Measurements from ENCODE around the gene C3orf49. TPM values are rescaled to one million over a fixed set of nuclear protein-coding genes. Genes with fewer than 3 reads are reported as not detected.

Gene C3orf49, protein sequence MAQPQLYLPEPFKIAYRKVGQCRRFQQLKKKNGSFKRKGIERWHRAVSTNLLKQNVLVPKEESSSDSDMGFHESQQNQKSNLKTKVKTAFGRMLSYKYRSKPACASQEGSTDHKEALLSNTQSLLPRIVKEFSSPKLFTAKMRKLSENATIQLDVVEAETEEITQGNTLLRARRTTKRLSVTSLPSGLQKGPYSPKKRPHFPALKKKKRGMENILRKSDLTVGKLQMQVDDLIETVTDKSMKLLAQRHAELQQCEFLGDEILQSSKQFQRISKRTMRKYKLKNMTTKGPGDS
- polyA plus RNA-seq, result not detected

GRCh38 chr3:63819151-63819398 is at the start of gene C3orf49:
C3orf49 (plus strand) TSS chr3:63819299; CDS start chr3:63819472, 173 bp downstream.
- 95 to 97% methylated on average over 1 of the region's 1 CpG for WGBS, 2 donors
- H3K9me3 ChIP-seq (ENCODE audit: control insufficient read depth in 2 of 2, insufficient read depth in 1 of 2, low read depth in 1 of 2, low read length in 1 of 2), result no peaks in the 10 kb centered on the region

DNA sequence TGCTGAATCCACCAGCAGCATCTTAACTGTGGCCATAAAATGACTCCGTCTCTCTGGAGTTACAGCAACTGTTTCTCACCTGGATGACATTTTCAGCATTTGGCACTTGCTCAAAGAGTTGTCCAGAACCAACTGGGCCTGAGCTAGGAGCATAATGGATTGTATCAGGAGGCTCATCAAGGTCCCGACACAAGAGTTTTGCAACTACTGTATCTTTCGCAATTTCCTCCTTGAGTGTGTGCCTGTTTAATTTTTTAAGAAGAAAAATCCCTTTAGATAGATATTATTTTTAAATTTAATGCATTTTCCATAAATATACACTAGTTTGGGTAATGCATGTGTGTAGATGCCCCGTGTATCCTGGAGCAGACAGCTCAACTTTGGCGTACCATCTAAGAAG is 44.3 kb upstream of the C3orf49 start:
- 84 to 86% methylated on average over 5 of the region's 5 CpGs for WGBS, 2 donors

More at GRCh38 chr3:63819151-63819398, at the start of gene C3orf49:
- H3K4me3 ChIP-seq (ENCODE audit: low read depth in 1 of 2, low read length in 2 of 2), result no peak within 1 kb of the TSS
- no peaks in the 10 kb centered on the region for H3K36me3 ChIP-seq (ENCODE audit: control insufficient read depth in 2 of 2, insufficient read depth in 2 of 2, low read length in 1 of 2)
- no peak within 1 kb of the TSS for H3K27ac ChIP-seq (ENCODE audit: low read depth in 2 of 2, low read length in 1 of 2)
- no peaks in the 10 kb centered on the region for H3K27me3 ChIP-seq (ENCODE audit: control insufficient read depth in 1 of 2, insufficient read depth in 2 of 2, low read length in 2 of 2)
- H3K4me1 ChIP-seq (ENCODE audit: control insufficient read depth in 2 of 2, insufficient read depth in 2 of 2, low read length in 1 of 2), result no peaks in the 10 kb centered on the region

DNA sequence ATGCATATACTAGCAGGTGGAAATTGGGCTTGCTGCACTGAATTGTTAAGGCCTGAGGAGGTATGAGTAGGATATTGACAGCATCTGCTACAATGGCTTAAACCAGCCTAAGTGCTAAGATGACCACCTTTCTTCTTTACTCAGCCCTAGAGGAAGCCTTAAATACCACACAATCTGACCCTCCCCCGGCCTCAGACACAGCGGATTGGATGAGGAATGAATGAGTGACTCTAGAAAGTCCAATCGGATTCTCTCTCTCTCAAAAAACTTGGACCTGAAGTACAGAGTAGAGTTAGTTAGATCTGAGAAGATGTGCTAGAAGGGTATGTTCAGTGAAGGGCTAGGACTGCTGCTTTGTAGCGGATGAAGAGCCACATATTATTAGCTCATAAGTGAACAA is 39.9 kb upstream of the C3orf49 start:
- WGBS, 2 donors, result 91 to 96% methylated on average over 4 of the region's 4 CpGs

More for the DNA sequence above, 44.3 kb upstream of the C3orf49 start:
- H3K27me3 ChIP-seq (ENCODE audit: control insufficient read depth in 1 of 2, insufficient read depth in 2 of 2, low read length in 2 of 2), result no peaks in the 10 kb centered on the region
- no peak overlapping the region for H3K4me3 ChIP-seq (ENCODE audit: low read depth in 1 of 2, low read length in 2 of 2)
- no peaks in the 10 kb centered on the region for H3K36me3 ChIP-seq (ENCODE audit: control insufficient read depth in 2 of 2, insufficient read depth in 2 of 2, low read length in 1 of 2)
- no peaks in the 10 kb centered on the region for H3K4me1 ChIP-seq (ENCODE audit: control insufficient read depth in 2 of 2, insufficient read depth in 2 of 2, low read length in 1 of 2)
- H3K9me3 ChIP-seq (ENCODE audit: control insufficient read depth in 2 of 2, insufficient read depth in 1 of 2, low read depth in 1 of 2, low read length in 1 of 2), result no peaks in the 10 kb centered on the region
- H3K27ac ChIP-seq (ENCODE audit: low read depth in 2 of 2, low read length in 1 of 2), result no peak overlapping the region

DNA sequence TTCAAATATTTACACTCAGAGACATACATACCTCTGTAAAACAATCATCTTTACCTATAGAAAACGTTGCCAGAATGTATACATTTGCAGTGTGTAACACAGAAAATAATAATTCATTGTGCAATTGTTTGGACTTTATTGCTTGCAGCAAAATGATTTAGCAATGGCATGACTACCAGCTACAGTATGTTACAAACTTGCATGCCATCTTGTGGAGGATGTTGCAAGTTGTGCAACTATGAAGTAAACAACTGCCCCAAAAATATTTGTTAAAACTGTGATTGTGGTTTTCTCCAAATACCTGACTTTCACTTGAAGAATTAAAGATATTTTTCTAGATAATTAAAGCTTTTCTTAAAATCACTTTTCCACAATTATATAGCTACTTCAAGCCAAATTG is 27.1 kb upstream of the C3orf49 start:
- 2 to 4% methylated on average over 1 of the region's 1 CpG for WGBS, 2 donors

More for the DNA sequence above, 39.9 kb upstream of the C3orf49 start:
- no peaks in the 10 kb centered on the region for H3K27me3 ChIP-seq (ENCODE audit: control insufficient read depth in 1 of 2, insufficient read depth in 2 of 2, low read length in 2 of 2)
- no peaks in the 10 kb centered on the region for H3K4me1 ChIP-seq (ENCODE audit: control insufficient read depth in 2 of 2, insufficient read depth in 2 of 2, low read length in 1 of 2)
- no peak overlapping the region for H3K4me3 ChIP-seq (ENCODE audit: low read depth in 1 of 2, low read length in 2 of 2)
- H3K9me3 ChIP-seq (ENCODE audit: control insufficient read depth in 2 of 2, insufficient read depth in 1 of 2, low read depth in 1 of 2, low read length in 1 of 2), result no peaks in the 10 kb centered on the region
- no peak overlapping the region for H3K27ac ChIP-seq (ENCODE audit: low read depth in 2 of 2, low read length in 1 of 2)
- no peaks in the 10 kb centered on the region for H3K36me3 ChIP-seq (ENCODE audit: control insufficient read depth in 2 of 2, insufficient read depth in 2 of 2, low read length in 1 of 2)

DNA sequence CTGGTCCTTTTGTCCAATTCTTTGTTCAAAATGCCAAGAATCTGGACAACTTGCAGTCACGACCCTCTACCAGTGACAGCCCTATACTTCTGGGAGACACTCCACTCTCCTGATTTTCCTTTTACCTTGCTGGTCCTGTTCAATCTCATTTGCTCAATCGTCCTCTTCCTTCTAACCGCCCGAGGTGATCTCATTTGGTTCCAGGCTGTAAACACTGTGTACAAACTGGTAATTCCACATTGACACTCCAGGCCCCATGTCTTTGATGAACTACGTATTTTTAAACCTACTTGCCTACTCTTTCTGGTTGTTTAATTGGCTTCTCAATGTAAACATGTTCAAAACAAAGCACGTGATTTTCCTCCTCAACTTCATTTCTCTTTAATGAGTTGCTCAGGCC is 23.7 kb upstream of the C3orf49 start:
- WGBS, 2 donors, result 49 to 64% methylated on average over 6 of the region's 6 CpGs

More for the DNA sequence above, 27.1 kb upstream of the C3orf49 start:
- Histone ChIP-seq H3K36me3 (ENCODE audit: control insufficient read depth in 2 of 2, insufficient read depth in 2 of 2, low read length in 1 of 2) (no peaks in the 10 kb centered on the region), H3K27me3 (ENCODE audit: control insufficient read depth in 1 of 2, insufficient read depth in 2 of 2, low read length in 2 of 2) (no peaks in the 10 kb centered on the region), H3K9me3 (ENCODE audit: control insufficient read depth in 2 of 2, insufficient read depth in 1 of 2, low read depth in 1 of 2, low read length in 1 of 2) (peaks cover 0 to 2% of the 10 kb centered on the region in 2 donors), H3K27ac (ENCODE audit: low read depth in 2 of 2, low read length in 1 of 2) (no peak overlapping the region), H3K4me3 (ENCODE audit: low read depth in 1 of 2, low read length in 2 of 2) (no peak overlapping the region), H3K4me1 (ENCODE audit: control insufficient read depth in 2 of 2, insufficient read depth in 2 of 2, low read length in 1 of 2) (no peaks in the 10 kb centered on the region)

GRCh38 chr3:63798544-63798943 is 20.6 kb upstream of the C3orf49 start:
- H3K36me3 ChIP-seq (ENCODE audit: control insufficient read depth in 2 of 2, insufficient read depth in 2 of 2, low read length in 1 of 2), result no peaks in the 10 kb centered on the region
- H3K4me1 ChIP-seq (ENCODE audit: control insufficient read depth in 2 of 2, insufficient read depth in 2 of 2, low read length in 1 of 2), result no peaks in the 10 kb centered on the region
- 92 to 96% methylated on average over 2 of the region's 2 CpGs for WGBS, 2 donors
- peaks cover 0 to 2% of the 10 kb centered on the region in 2 donors for H3K9me3 ChIP-seq (ENCODE audit: control insufficient read depth in 2 of 2, insufficient read depth in 1 of 2, low read depth in 1 of 2, low read length in 1 of 2)
- no peak overlapping the region for H3K27ac ChIP-seq (ENCODE audit: low read depth in 2 of 2, low read length in 1 of 2)
- no peaks in the 10 kb centered on the region for H3K27me3 ChIP-seq (ENCODE audit: control insufficient read depth in 1 of 2, insufficient read depth in 2 of 2, low read length in 2 of 2)
- H3K4me3 ChIP-seq (ENCODE audit: low read depth in 1 of 2, low read length in 2 of 2), result no peak overlapping the region

More for the DNA sequence above, 23.7 kb upstream of the C3orf49 start:
- H3K4me1 ChIP-seq (ENCODE audit: control insufficient read depth in 2 of 2, insufficient read depth in 2 of 2, low read length in 1 of 2), result no peaks in the 10 kb centered on the region
- no peak overlapping the region for H3K4me3 ChIP-seq (ENCODE audit: low read depth in 1 of 2, low read length in 2 of 2)
- H3K27ac ChIP-seq (ENCODE audit: low read depth in 2 of 2, low read length in 1 of 2), result no peak overlapping the region
- H3K27me3 ChIP-seq (ENCODE audit: control insufficient read depth in 1 of 2, insufficient read depth in 2 of 2, low read length in 2 of 2), result no peaks in the 10 kb centered on the region
- H3K36me3 ChIP-seq (ENCODE audit: control insufficient read depth in 2 of 2, insufficient read depth in 2 of 2, low read length in 1 of 2), result no peaks in the 10 kb centered on the region
- peaks cover 0 to 2% of the 10 kb centered on the region in 2 donors for H3K9me3 ChIP-seq (ENCODE audit: control insufficient read depth in 2 of 2, insufficient read depth in 1 of 2, low read depth in 1 of 2, low read length in 1 of 2)

GRCh38 chr3:63798949-63799348 is 20.1 kb upstream of the C3orf49 start:
- H3K27me3 ChIP-seq (ENCODE audit: control insufficient read depth in 1 of 2, insufficient read depth in 2 of 2, low read length in 2 of 2), result no peaks in the 10 kb centered on the region
- H3K4me1 ChIP-seq (ENCODE audit: control insufficient read depth in 2 of 2, insufficient read depth in 2 of 2, low read length in 1 of 2), result no peaks in the 10 kb centered on the region
- no peak overlapping the region for H3K4me3 ChIP-seq (ENCODE audit: low read depth in 1 of 2, low read length in 2 of 2)
- no peaks in the 10 kb centered on the region for H3K36me3 ChIP-seq (ENCODE audit: control insufficient read depth in 2 of 2, insufficient read depth in 2 of 2, low read length in 1 of 2)
- peaks cover 0 to 2% of the 10 kb centered on the region in 2 donors for H3K9me3 ChIP-seq (ENCODE audit: control insufficient read depth in 2 of 2, insufficient read depth in 1 of 2, low read depth in 1 of 2, low read length in 1 of 2)
- no peak overlapping the region for H3K27ac ChIP-seq (ENCODE audit: low read depth in 2 of 2, low read length in 1 of 2)
- WGBS, 2 donors, result 88 to 92% methylated on average over 2 of the region's 2 CpGs

DNA sequence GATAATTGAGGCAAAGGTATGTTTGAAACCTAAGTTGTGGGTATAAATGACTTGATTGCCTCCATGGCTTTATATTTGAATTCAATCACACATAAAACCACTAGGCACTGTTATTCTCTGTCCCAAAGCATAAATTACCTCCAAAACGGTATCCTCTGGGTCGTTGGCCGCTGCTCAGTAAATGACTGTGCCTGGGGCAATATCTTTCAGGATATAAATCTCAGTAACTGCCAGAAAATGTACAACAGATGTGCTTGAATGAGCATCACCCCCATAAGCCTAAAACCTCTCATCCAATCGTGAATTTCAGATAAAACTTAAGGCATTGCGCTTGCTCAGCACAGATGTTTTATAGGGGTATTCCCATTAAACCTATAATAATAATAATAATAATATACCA is 19.0 kb upstream of the C3orf49 start:
- Histone ChIP-seq H3K36me3 (ENCODE audit: control insufficient read depth in 2 of 2, insufficient read depth in 2 of 2, low read length in 1 of 2) (no peaks in the 10 kb centered on the region), H3K9me3 (ENCODE audit: control insufficient read depth in 2 of 2, insufficient read depth in 1 of 2, low read depth in 1 of 2, low read length in 1 of 2) (peaks cover 0 to under 1% of the 10 kb centered on the region in 2 donors), H3K27me3 (ENCODE audit: control insufficient read depth in 1 of 2, insufficient read depth in 2 of 2, low read length in 2 of 2) (no peaks in the 10 kb centered on the region), H3K27ac (ENCODE audit: low read depth in 2 of 2, low read length in 1 of 2) (no peak overlapping the region), H3K4me3 (ENCODE audit: low read depth in 1 of 2, low read length in 2 of 2) (no peak overlapping the region), H3K4me1 (ENCODE audit: control insufficient read depth in 2 of 2, insufficient read depth in 2 of 2, low read length in 1 of 2) (no peaks in the 10 kb centered on the region)
- 68 to 80% methylated on average over 5 of the region's 5 CpGs for WGBS, 2 donors

GRCh38 chr3:63803911-63804310 is 15.2 kb upstream of the C3orf49 start:
- Histone ChIP-seq H3K4me1 (ENCODE audit: control insufficient read depth in 2 of 2, insufficient read depth in 2 of 2, low read length in 1 of 2) (no peaks in the 10 kb centered on the region), H3K27me3 (ENCODE audit: control insufficient read depth in 1 of 2, insufficient read depth in 2 of 2, low read length in 2 of 2) (no peaks in the 10 kb centered on the region), H3K27ac (ENCODE audit: low read depth in 2 of 2, low read length in 1 of 2) (no peak overlapping the region), H3K4me3 (ENCODE audit: low read depth in 1 of 2, low read length in 2 of 2) (no peak overlapping the region), H3K9me3 (ENCODE audit: control insufficient read depth in 2 of 2, insufficient read depth in 1 of 2, low read depth in 1 of 2, low read length in 1 of 2) (no peaks in the 10 kb centered on the region), H3K36me3 (ENCODE audit: control insufficient read depth in 2 of 2, insufficient read depth in 2 of 2, low read length in 1 of 2) (no peaks in the 10 kb centered on the region)
- WGBS, 2 donors, result 73 to 86% methylated on average over 5 of the region's 5 CpGs

GRCh38 chr3:63807961-63808565 is 11.0 kb upstream of the C3orf49 start:
- 77 to 82% methylated on average over 5 of the region's 5 CpGs for WGBS, 2 donors
- Histone ChIP-seq H3K4me1 (ENCODE audit: control insufficient read depth in 2 of 2, insufficient read depth in 2 of 2, low read length in 1 of 2) (no peaks in the 10 kb centered on the region), H3K36me3 (ENCODE audit: control insufficient read depth in 2 of 2, insufficient read depth in 2 of 2, low read length in 1 of 2) (no peaks in the 10 kb centered on the region), H3K27ac (ENCODE audit: low read depth in 2 of 2, low read length in 1 of 2) (no peak overlapping the region), H3K9me3 (ENCODE audit: control insufficient read depth in 2 of 2, insufficient read depth in 1 of 2, low read depth in 1 of 2, low read length in 1 of 2) (no peaks in the 10 kb centered on the region), H3K27me3 (ENCODE audit: control insufficient read depth in 1 of 2, insufficient read depth in 2 of 2, low read length in 2 of 2) (no peaks in the 10 kb centered on the region), H3K4me3 (ENCODE audit: low read depth in 1 of 2, low read length in 2 of 2) (no peak overlapping the region)

Data from esophagus (tissue), 2 donors.